Measurements from ENCODE around the gene PLCH1.

The PLCH1 gene

GRCh38 chr3:155753038-155753639, 8.3 kb upstream of the PLCH1 start:
- no peak for DNase-seq (ENCODE audit: extremely low read depth, insufficient read length)
- H3K27me3 ChIP-seq (replicated peaks; ENCODE audit: control insufficient read depth, insufficient read depth, low read length): no peaks in the 10 kb centered on the region
- H3K36me3 ChIP-seq (ENCODE audit: control insufficient read depth, insufficient read depth, low read length): no peaks in the 10 kb centered on the region
- H3K4me3 ChIP-seq (replicated peaks; ENCODE audit: low read depth, low read length): no peak overlapping the region
- TF ChIP-seq, protein P1, sequence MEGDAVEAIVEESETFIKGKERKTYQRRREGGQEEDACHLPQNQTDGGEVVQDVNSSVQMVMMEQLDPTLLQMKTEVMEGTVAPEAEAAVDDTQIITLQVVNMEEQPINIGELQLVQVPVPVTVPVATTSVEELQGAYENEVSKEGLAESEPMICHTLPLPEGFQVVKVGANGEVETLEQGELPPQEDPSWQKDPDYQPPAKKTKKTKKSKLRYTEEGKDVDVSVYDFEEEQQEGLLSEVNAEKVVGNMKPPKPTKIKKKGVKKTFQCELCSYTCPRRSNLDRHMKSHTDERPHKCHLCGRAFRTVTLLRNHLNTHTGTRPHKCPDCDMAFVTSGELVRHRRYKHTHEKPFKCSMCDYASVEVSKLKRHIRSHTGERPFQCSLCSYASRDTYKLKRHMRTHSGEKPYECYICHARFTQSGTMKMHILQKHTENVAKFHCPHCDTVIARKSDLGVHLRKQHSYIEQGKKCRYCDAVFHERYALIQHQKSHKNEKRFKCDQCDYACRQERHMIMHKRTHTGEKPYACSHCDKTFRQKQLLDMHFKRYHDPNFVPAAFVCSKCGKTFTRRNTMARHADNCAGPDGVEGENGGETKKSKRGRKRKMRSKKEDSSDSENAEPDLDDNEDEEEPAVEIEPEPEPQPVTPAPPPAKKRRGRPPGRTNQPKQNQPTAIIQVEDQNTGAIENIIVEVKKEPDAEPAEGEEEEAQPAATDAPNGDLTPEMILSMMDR (IDR thresholded peaks at IDR 0.05; ENCODE audit: insufficient read depth, low read length, poor library complexity, severe bottlenecking): peak; percentile 47

DNA sequence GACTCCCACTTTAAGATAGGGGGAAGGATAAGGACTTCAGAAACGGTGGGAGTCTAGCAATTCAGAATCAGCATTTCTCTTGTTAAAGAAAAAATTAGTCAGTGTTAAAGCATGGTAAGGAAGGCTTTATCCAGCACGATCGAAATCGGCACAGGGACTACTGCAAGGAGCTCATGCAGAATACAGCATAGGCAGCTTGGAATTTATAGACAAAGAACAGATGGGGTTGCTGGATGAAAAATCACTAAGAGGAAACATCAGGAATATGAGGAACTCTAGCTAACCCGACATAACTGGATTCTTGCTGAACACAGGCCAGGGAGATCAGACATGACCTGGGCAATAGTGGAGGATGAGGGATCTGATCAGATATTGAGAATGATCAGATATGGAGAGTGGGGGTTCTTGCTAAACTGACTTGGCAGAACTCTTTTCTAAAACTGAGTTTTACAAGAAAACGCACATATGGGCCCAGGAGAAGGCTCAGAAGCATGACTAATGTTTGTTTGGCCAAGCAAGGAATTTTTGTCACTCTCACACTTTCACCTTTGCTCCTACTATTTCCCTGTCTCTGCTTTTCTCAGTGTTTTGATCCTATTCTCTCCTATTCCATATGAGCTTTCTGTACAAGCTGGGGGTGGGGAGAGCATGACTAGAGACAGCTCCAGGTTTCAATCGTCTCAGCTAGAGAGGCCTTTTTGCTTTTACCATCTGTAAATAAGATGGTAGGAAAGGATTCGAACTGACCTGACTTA, 3.9 kb upstream of the PLCH1 start:
- H3K4me3 ChIP-seq (replicated peaks; ENCODE audit: low read depth, low read length): no peak overlapping the region
- TF ChIP-seq, protein P1 (IDR thresholded peaks at IDR 0.05; ENCODE audit: insufficient read depth, low read length, poor library complexity, severe bottlenecking): no peak
- no peak for DNase-seq (ENCODE audit: extremely low read depth, insufficient read length)
- H3K27me3 ChIP-seq (replicated peaks; ENCODE audit: control insufficient read depth, insufficient read depth, low read length): no peaks in the 10 kb centered on the region
- no peaks in the 10 kb centered on the region for H3K36me3 ChIP-seq (ENCODE audit: control insufficient read depth, insufficient read depth, low read length)

DNA sequence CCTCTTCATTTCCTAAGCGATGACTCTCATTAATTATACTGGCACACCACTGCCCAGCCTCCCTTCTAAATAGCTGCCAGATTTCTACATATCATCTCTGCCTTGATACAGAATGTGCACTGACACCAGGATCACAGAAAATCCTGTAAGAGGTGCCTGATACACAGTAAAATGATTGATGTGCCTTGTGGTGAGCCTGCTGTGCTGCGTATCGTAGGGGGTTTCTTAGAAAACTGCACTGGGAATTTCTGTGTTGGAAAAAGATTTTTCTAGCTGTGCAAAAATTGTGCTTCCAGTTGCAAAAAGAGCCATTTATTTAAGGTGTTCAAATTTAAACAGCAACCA, 3.0 kb upstream of the PLCH1 start:
- Histone ChIP-seq H3K36me3 (ENCODE audit: control insufficient read depth, insufficient read depth, low read length) (no peaks in the 10 kb centered on the region), H3K4me3 (replicated peaks; ENCODE audit: low read depth, low read length) (no peak overlapping the region), H3K27me3 (replicated peaks; ENCODE audit: control insufficient read depth, insufficient read depth, low read length) (no peaks in the 10 kb centered on the region)
- TF ChIP-seq, protein P1 (IDR thresholded peaks at IDR 0.05; ENCODE audit: insufficient read depth, low read length, poor library complexity, severe bottlenecking): no peak
- DNase-seq (ENCODE audit: extremely low read depth, insufficient read length): no peak

DNA sequence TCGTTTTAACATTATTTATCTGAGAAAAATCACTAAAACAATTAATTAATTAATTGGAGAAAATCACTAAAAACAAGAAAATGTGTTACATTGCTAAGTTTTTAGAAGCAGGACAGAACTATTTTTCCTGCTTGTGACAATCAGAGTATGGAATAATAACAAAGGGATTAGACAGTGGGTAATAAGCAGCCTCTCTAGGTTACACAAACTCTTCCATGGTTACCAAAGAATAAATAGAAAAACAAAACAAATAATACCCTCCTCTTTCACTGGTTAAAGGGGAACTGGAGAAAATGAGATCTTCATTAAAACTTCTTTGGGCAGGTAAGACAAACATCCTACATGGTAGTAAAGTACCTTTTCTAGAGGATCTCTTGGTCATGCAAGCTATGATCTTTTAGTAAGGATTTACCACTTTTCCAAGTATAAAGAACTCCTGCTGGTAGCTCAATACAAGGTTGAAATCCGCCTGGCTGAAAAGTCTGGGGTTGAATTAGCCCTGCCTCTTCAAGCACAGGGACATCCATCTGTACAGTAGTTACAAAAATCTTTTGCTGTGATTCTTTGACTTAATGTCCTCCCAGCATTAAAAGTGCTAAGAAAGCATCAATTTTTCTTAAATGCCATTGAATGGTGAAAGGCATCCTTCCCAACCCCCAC, 2.5 kb upstream of the PLCH1 start:
- H3K36me3 ChIP-seq (ENCODE audit: control insufficient read depth, insufficient read depth, low read length): no peaks in the 10 kb centered on the region
- no peak overlapping the region for H3K4me3 ChIP-seq (replicated peaks; ENCODE audit: low read depth, low read length)
- no peak for DNase-seq (ENCODE audit: extremely low read depth, insufficient read length)
- TF ChIP-seq, protein P1 (IDR thresholded peaks at IDR 0.05; ENCODE audit: insufficient read depth, low read length, poor library complexity, severe bottlenecking): no peak
- no peaks in the 10 kb centered on the region for H3K27me3 ChIP-seq (replicated peaks; ENCODE audit: control insufficient read depth, insufficient read depth, low read length)

GRCh38 chr3:155746703-155747102, 1.8 kb upstream of the PLCH1 start:
- no peak for DNase-seq (ENCODE audit: extremely low read depth, insufficient read length)
- Histone ChIP-seq H3K4me3 (replicated peaks; ENCODE audit: low read depth, low read length) (no peak overlapping the region), H3K36me3 (ENCODE audit: control insufficient read depth, insufficient read depth, low read length) (no peaks in the 10 kb centered on the region), H3K27me3 (replicated peaks; ENCODE audit: control insufficient read depth, insufficient read depth, low read length) (no peaks in the 10 kb centered on the region)
- TF ChIP-seq, protein P1 (IDR thresholded peaks at IDR 0.05; ENCODE audit: insufficient read depth, low read length, poor library complexity, severe bottlenecking): no peak
